Stimulated activated CD8-positive, alpha-beta memory T cell treated with anti-CD3 and anti-CD28 coated beads, Interleukin-4, amount 100 ng/mL, for 1 hour (primary cell): Measurements from ENCODE around the gene HM13.
"Not testable (repeated sequence)": the region's sequence is repeated elsewhere in the genome, so short reads cannot be mapped to it uniquely, and the experiment has no call there.

Experiments used
- DNase-seq, 2 donors: peaks; one replicate each; pipeline ENCODE4 v3.0.0-alpha.2; 2020; ENCODE audit warnings: low read depth in 2 of 2, low spot score in 1 of 2

Gene HM13, protein sequence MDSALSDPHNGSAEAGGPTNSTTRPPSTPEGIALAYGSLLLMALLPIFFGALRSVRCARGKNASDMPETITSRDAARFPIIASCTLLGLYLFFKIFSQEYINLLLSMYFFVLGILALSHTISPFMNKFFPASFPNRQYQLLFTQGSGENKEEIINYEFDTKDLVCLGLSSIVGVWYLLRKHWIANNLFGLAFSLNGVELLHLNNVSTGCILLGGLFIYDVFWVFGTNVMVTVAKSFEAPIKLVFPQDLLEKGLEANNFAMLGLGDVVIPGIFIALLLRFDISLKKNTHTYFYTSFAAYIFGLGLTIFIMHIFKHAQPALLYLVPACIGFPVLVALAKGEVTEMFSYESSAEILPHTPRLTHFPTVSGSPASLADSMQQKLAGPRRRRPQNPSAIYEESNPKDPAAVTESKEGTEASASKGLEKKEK

GRCh38 chr20:31514154-31515071 is at the start of gene HM13:
Gene HM13 (plus strand): TSS chr20:31514442. CDS start chr20:31514552, 110 bp downstream.
- peak; percentile 78 to 79 for DNase-seq

GRCh38 chr20:31470946-31471345 is 43.3 kb upstream of the HM13 start:
- DNase-seq = not testable (repeated sequence)

DNA sequence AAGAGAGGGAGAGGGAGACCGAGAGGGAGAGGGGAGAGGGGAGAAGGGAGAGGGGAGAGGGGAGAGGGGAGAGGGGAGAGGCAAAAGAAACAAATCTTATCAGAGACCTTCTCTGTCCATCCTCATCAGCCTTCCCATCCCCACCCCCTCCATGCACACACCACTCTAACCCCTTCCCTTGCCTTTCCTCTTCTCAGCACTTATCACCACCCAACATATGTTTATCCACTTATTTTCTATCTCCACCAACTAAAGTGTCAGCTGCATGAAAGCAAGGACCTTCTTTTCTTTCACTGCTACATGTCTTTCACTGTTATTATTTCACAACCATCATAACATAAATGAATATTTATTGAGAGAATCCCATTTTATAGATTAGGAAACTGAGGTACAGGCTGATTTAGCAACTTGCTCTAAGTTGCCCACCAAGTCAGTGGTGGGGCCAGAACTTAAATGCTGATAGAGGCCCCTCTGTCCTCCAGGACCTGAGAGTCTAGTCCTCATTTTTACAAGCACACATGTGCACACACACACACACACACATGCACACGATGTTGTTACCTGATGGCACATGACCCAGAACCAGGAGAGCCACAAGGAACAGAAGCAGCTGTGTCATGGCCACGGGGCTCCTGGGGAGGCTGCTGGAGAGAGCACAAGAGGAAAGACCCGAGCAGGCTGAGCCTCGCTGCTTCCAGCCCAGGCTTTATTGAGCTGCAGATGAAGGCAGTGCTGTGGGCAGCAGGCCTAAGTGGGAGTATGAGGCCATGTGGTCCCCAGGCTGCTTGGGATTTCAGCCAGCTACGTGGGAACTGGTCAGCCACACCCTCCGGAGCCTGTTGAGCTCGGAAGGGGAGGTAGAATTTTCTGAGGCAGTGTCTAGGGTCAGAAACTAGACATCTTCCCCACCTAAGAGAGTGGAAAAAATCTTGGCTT is 41.6 kb upstream of the HM13 start:
- no peak for DNase-seq

DNA sequence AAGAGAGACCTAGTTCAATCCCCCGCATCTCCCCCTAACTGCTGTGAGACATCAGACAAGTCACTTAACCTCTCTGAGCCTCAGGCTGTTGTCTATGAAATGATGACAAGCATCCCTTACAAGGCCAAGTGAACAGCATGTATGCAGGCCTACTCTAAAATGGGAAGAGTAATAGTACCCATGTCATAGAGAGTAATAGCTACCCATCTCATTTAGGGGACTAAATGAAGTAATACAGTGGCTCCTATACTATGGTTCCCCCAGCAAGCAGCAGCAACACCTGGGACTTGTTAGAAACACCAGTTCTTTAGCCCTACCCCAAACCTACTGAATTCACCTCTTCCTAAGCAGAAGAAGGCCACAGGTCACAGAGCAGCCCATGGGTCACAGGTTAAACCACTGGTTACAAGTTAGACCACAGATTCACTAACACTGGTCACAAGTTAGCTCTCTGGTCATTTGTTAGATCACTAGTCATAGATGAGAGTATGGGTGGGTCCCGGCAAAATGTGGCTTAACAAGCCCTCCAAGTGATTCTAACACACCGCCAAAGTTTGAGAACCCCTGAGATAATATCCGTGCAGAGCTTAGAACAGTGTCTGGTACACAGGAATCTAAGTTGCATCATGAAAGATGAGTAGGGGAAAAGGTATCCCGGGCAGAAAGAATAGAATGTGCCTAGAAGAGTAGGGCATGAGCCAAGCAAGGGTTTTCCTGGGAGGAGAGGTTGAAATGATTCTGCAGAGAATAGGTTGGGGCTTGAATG is 40.7 kb upstream of the HM13 start:
- no peak for DNase-seq

GRCh38 chr20:31474097-31474436 is 40.2 kb upstream of the HM13 start:
- no peak for DNase-seq

- DNase-seq = no peak
Measured at GRCh38 chr20:31474758-31475427, 39.3 kb upstream of the HM13 start, which contains the start of the genes DEFB124 and REM1. Gene DEFB124 (minus strand): TSS chr20:31475127. CDS start chr20:31473013, 2,114 bp downstream. Gene REM1 (plus strand): TSS chr20:31475288. CDS start chr20:31476446, 1,158 bp downstream.

- no peak for DNase-seq
Measured at GRCh38 chr20:31475472-31476293, 38.6 kb upstream of the HM13 start.

DNA sequence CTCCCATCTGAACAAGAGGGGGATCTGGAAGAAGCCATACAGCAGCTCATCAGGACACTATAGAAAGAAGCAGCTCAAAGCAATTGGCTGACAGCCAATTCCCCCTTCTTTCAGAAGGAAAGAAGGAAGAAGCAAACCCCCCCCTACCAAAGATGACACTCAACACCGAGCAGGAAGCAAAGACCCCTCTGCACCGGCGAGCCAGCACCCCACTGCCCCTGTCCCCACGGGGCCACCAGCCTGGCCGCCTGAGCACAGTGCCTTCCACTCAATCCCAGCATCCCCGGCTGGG is 38.0 kb upstream of the HM13 start:
- DNase-seq = no peak

DNA sequence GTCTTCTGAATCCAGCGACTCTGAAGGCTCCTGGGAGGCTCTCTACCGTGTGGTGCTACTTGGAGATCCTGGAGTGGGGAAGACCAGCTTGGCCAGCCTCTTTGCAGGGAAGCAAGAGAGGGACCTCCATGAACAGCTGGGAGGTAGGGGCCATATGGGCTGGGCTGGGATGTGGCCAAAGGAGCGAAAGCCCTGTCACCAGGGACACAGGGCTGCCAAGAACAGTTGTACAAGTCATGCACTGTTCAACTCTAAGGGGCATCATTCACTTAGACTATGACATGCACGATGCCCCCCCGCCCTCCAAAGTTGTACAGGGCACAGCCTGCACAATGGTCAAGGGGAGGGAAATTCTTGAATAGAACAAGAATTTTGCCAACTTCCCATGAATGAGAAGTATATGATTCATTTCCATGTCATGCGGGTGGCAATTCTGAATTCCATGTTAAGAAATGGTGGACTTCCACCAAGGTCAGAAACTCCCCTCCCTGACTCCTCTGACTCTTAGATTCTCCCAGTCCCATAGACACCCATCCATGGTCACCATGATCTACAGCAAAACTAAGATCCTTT is 37.5 kb upstream of the HM13 start:
- DNase-seq = no peak

DNA sequence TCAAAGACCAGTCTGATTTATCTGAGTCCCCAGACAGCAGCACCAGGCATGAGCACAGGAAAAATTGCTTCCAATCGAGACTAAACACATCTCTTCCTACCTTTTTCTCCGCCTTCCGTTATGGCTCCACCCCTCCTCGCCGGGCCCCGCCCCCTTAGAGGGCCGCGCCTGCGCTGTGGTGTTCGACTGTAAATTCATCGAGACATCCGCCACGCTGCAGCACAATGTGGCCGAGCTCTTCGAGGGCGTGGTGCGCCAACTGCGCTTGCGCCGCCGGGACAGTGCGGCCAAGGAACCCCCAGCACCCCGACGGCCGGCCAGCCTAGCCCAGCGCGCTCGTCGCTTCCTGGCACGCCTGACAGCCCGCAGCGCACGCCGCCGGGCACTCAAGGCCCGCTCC is 30.2 kb upstream of the HM13 start:
- no peak for DNase-seq

DNA sequence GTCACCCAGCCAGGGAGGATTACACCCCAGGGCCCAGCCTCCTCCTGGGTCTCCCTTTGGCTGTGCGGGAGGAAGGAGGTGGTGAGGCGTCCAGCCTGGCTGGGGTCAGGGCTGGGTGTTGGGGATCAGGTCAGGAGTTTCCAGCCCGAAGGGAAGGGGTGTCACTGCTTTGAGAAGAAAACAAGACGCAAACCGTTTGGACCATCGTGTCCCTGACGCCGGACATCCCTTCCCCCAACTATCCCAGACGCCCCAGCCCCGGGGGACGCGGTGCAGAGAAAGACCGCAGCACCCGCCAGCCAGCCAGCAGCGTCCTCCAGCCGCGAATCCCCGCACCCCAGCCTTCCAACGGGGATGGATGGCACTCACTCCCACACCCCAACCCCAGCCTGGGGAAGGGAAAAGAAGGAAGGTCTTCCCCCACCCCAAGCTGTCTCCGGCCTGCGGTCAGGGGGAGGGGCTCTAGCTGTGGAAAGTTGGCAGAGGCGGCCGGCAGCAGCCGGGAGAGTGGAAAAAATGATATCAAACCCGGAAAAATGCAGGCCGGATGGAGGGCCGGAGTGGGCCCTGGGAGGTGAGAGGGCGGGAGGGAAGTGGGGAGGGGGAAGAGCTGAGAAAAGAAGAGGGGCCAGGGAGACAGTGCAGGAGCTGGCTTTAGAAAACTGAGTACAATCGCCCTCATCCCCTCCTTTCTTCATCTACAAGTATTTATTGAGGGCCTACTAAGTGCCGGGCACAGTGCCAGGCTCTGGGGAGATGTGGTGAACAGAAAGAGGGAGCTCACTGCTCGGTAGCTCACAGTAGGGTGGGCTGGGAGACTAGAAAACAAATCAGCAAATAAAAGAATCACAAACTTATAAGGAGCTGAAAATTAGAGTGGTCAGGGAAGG is 28.5 kb upstream of the HM13 start:
- no peak for DNase-seq

DNA sequence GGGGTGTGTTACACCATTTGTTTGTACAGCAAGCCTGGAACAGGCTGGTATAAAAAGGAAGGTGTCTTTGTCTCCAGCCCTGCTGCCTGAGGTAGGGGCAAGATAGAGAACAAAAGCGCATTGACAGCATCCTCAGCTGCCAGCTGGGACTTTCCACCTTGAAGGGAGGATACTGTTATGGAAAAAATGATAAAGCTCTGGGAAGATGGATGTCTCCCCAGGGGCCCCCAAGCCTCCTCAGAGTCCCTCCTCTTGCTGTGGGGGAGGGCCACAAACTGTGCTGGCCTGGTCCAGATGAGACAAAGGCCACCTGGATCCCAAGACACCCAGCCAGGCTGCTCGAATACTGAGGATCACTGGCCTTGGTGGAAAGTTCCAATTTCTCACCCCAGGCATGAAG is 26.1 kb upstream of the HM13 start:
- DNase-seq = no peak

- DNase-seq = no peak
Measured at GRCh38 chr20:31489152-31489551, 25.1 kb upstream of the HM13 start.

- DNase-seq = no peak
Measured at GRCh38 chr20:31490752-31491151, 23.5 kb upstream of the HM13 start.

DNA sequence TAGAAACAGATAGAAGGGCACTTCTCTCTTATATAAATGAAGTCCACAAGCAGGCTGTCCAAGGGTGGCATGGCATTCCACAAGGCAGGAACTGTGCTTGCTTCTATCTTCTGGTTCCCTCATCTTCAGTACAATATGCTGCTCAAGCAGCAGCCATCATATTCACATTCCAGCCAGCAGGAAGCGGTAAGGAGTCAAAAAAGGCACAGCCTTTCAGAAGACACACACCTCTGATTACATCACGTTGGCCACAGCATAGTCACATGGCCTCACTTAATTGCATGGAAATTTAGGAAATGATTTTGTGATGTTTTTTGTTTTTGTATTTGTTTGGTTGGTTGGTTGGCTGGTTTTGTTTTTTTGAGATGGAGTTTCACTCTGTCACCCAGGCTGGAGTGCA is 20.1 kb upstream of the HM13 start:
- no peak for DNase-seq

DNA sequence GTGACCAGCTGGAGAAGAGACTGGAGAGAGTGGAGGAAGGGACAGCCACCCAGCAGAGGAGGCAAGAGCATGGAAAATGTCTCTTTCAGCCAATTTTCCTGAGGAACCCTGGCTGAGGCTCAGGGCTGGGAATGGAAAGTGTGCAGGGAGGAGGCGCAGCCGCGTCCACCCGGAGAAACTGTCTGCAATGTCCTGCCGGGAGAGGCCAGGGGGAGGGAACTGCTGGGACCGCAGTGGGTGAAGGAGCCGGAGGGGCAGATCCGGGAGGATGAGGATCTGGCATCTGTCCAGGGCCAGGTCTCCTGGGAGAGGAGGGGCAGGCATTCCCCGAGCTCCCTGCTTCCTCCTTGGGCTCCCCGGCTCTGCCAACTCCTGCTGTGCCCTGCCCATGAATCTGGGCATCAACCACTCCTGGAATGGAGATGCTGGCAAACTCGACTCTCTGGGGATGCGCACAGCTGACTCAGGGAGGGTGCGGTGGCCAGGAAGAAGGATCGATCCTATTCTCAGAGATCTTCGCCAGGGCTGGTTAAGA is 17.4 kb upstream of the HM13 start:
- no peak for DNase-seq

DNA sequence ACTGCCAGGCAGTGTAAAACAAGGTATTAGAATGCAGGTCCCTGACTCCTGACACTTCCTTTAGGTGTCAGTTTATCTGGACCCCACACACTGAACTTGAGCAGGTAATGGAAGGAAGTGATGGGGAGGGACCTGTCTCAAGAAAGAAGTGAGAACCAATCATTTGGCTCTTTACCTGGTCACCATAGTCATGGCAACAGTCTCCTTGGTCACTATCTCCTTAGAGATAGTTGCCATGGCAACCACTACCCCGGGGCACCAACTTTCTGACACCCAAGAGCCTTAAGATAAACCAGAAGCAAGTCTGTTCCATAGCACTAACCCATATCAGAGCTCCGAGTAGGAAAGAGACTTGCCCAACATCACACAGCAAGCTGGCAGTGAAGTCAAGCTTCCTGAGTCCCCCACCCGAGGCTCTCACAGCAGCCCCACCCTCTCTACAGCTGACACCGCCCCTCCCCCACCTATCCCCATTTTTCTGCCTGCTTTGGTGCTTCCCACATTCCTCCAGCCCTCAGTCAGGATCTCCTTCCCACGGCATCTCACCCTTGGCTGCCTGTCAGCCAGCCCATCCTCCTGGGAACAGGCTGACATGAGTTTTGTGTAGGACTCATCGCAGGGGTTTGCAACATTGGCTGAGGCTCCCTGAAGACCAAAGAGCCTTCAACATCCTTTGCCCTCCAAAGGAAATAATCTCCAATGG is 16.3 kb upstream of the HM13 start:
- DNase-seq = no peak
